Measurements from ENCODE around the gene PIP5KL1.

GRCh38 chr9:127919253-127919815 is 11.2 kb downstream of the PIP5KL1 start:
- TF ChIP-seq CTCF (IDR thresholded peaks at IDR 0.05) (no peak), POLR2A (IDR thresholded peaks at IDR 0.05) (no peak)

Measured in prostate gland (tissue), 2 donors.